ENCODE data around the gene COL4A2.

COL4A2 gene

DNA sequence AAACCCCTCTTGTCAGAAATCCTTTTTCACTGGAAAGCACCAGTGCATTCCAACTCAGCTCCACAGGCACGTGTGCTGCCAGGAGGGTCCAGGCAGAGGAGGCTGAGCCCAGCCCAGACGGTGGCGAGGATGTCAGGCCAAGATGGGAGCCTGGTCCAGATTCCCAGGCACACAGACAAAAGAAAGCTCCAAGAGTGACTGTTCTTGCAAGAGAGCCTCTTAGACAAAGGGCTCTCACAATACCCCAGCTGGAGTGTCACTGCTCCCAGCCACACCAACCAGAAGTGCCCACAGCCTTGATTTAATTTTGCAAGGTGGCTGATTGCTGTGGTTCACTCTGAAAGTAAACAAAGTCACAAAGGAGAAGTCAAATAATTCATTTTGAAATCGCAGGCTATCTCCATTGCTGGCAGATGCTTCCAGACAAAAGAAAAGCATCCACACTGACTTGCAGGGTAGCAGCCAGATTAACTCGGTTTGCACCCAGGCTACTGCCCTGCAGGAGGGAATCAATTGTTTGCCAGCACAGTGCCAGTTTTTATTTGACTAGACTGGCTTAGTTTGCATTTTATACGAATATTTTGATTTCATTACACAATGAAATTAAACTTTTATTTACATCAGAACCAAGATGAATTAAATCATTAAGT is 159.3 kb downstream of the COL4A2 start:
- no peaks in the 10 kb centered on the region for H3K36me3 ChIP-seq
- H3K27me3 ChIP-seq, result peaks cover 13% of the 10 kb centered on the region
- no peak overlapping the region for H3K4me3 ChIP-seq (ENCODE audit: low read depth in 1 of 2, low read length in 1 of 2)
- no peaks in the 10 kb centered on the region for H3K9me3 ChIP-seq
- H3K4me1 ChIP-seq (ENCODE audit: control insufficient read depth in 1 of 2, insufficient read depth in 1 of 2, low read depth in 1 of 2, low read length in 1 of 2), result peaks cover 0 to 2% of the 10 kb centered on the region in 2 experiments
- no peak overlapping the region for H3K27ac ChIP-seq
- TF ChIP-seq, protein P1, sequence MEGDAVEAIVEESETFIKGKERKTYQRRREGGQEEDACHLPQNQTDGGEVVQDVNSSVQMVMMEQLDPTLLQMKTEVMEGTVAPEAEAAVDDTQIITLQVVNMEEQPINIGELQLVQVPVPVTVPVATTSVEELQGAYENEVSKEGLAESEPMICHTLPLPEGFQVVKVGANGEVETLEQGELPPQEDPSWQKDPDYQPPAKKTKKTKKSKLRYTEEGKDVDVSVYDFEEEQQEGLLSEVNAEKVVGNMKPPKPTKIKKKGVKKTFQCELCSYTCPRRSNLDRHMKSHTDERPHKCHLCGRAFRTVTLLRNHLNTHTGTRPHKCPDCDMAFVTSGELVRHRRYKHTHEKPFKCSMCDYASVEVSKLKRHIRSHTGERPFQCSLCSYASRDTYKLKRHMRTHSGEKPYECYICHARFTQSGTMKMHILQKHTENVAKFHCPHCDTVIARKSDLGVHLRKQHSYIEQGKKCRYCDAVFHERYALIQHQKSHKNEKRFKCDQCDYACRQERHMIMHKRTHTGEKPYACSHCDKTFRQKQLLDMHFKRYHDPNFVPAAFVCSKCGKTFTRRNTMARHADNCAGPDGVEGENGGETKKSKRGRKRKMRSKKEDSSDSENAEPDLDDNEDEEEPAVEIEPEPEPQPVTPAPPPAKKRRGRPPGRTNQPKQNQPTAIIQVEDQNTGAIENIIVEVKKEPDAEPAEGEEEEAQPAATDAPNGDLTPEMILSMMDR (IDR thresholded peaks at IDR 0.05), result no peak

DNA sequence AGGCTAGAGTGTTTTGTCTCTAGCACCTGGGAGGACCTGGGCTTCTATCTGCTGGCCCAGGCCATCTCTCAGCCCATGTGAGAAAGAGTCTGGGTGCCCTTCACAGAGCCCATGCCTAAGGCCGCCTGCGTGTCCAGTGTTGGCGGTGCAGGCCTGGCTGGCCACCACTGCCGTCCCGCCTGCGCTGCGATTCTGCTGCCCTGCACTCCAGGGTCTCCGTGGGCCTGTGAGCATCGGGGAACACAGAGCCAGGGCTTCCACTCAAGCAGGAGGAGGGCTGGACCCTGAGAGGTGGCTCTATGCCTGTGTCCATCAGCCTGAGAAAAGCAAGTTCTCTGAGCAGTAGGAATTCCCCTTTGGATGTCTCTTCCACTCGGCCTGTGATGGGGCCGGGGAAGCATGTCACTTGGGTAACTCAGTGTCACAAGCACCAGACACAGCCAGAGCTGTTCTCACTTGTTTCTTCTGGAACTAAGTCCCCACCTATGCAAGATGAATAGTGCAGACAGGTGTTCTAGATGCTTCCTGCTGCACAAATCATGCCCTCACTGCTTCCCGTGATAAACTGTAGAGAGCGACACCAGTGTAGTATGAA is 160.5 kb downstream of the COL4A2 start:
- Histone ChIP-seq H3K9me3 (no peaks in the 10 kb centered on the region), H3K36me3 (no peaks in the 10 kb centered on the region)

DNA sequence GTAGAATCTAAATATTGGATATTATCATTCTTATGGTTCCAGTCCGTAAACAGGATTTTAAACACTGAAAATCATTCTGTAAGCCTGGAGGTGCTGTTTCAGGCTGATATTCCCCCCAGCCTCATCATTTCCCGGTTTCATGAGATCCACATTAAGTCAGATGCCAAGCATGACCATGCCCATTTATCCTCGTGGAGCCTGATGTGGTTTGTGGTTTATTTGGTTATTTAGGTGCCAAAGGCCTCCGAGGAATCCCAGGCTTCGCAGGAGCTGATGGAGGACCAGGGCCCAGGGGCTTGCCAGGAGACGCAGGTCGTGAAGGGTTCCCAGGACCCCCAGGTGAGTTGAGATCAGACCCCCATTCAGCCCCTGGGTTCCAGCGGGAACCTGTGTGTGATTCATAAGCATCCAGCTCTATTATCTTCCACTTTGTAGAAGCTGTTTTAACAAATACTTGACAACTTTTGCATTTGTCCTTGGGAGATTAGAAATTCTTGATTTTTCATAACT is 162.0 kb downstream of the COL4A2 start:
- Histone ChIP-seq H3K9me3 (no peaks in the 10 kb centered on the region), H3K4me3 (ENCODE audit: low read depth in 1 of 2, low read length in 1 of 2) (no peak overlapping the region), H3K27ac (no peak overlapping the region), H3K36me3 (no peaks in the 10 kb centered on the region), H3K27me3 (peaks cover 16% of the 10 kb centered on the region), H3K4me1 (ENCODE audit: control insufficient read depth in 1 of 2, insufficient read depth in 1 of 2, low read depth in 1 of 2, low read length in 1 of 2) (peaks cover 0 to 4% of the 10 kb centered on the region in 2 experiments)
- TF ChIP-seq, protein P1 (IDR thresholded peaks at IDR 0.05), result no peak

More for the DNA sequence above, 160.5 kb downstream of the COL4A2 start:
- Histone ChIP-seq H3K4me3 (ENCODE audit: low read depth in 1 of 2, low read length in 1 of 2) (no peak overlapping the region), H3K27me3 (peaks cover 16% of the 10 kb centered on the region), H3K27ac (no peak overlapping the region), H3K4me1 (ENCODE audit: control insufficient read depth in 1 of 2, insufficient read depth in 1 of 2, low read depth in 1 of 2, low read length in 1 of 2) (peaks cover 0 to 4% of the 10 kb centered on the region in 2 experiments)
- TF ChIP-seq, protein P1 (IDR thresholded peaks at IDR 0.05), result no peak

DNA sequence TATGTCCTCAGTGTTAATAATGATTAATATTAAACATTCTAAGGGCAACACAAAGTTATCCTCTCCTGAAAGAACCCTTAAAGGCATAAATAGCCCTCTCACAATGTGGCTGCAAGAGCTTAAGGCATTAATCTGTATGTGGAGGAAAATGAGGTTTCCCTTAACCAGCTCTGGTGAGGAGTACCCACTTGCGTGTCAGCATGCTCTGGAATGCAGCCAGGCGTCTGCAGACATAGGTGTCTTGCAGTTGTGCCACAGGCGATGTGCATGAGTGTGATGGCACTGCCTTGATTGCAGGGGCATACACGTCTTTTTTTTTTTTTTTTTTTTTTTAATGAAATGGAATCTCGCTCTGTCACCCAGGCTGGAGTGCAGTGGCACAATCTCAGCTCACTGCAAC is 162.5 kb downstream of the COL4A2 start:
- H3K4me3 ChIP-seq (ENCODE audit: low read depth in 1 of 2, low read length in 1 of 2), result no peak overlapping the region
- H3K27ac ChIP-seq, result no peak overlapping the region
- H3K27me3 ChIP-seq, result peaks cover 16% of the 10 kb centered on the region
- TF ChIP-seq, protein P1 (IDR thresholded peaks at IDR 0.05), result no peak
- H3K36me3 ChIP-seq, result no peaks in the 10 kb centered on the region
- no peaks in the 10 kb centered on the region for H3K9me3 ChIP-seq
- peaks cover 0 to 4% of the 10 kb centered on the region in 2 experiments for H3K4me1 ChIP-seq (ENCODE audit: control insufficient read depth in 1 of 2, insufficient read depth in 1 of 2, low read depth in 1 of 2, low read length in 1 of 2)

DNA sequence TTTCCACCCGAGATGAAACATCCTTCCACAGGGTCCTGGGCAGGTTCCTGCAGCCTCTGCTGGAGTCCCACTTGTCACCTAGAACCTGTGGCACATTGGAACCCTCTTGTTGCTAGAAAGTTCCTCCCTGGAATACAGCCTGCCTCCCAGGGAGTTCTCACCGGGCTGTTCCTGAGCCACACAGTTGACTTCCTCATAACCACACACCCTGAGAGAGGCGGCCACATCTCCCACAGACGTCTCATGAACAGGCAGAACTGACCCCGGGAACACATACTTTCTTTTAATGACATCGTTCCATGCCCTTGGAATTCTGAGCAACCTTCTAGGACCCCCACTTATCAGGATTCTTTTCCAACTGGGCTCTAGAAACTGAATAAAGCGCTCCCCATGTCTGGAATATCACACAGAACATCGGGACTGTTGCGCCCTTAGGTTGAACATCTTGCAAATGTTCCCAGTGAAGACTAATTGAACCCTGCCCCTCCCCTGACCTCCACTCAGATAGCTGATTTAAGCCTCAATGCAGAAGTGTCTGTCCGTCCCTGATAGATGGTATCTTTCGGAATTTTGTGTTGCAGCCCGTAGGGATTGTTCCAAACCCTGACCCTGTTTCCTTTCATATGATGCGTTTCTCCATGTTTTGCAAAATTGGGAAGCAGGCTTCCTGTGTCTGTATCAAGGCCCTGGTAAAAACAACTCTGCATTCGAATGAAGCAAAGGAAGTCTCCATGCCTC is 163.4 kb downstream of the COL4A2 start:
- Histone ChIP-seq H3K27me3 (peaks cover 16% of the 10 kb centered on the region), H3K9me3 (no peaks in the 10 kb centered on the region), H3K27ac (no peak overlapping the region), H3K36me3 (no peaks in the 10 kb centered on the region), H3K4me1 (ENCODE audit: control insufficient read depth in 1 of 2, insufficient read depth in 1 of 2, low read depth in 1 of 2, low read length in 1 of 2) (peaks cover 0 to 4% of the 10 kb centered on the region in 2 experiments), H3K4me3 (ENCODE audit: low read depth in 1 of 2, low read length in 1 of 2) (no peak overlapping the region)
- TF ChIP-seq, protein P1 (IDR thresholded peaks at IDR 0.05), result no peak

Measured in neutrophil (primary cell).